Gastrocnemius medialis (tissue), 4 donors: ENCODE measurements around the gene SSX2IP.

Source experiments
- POLR2A ChIP-seq, 2 donors: fragments of 450-650 bp; IDR thresholded peaks; one replicate each; pipeline ENCODE4 v1.6.1; 2017; ENCODE audit warnings: antibody characterized with exemption in 2 of 2, mild to moderate bottlenecking in 2 of 2, moderate library complexity in 2 of 2
- TF ChIP-seq, protein P1 (sequence below), 5 experiments: fragments of 450-650 bp in 3 of 5; fragments of 200-600 bp in 2 of 5; sonication (generic) in 2 of 5; IDR thresholded peaks in 4 of 5; conservative IDR thresholded peaks in 1 of 5; 1 replicate in 4 of 5; 2 replicates in 1 of 5; pipeline ENCODE4 v1.5.1; 2016 to 2019; ENCODE audit warnings: antibody characterized with exemption in 5 of 5, mild to moderate bottlenecking in 3 of 5, moderate library complexity in 3 of 5

DNA sequence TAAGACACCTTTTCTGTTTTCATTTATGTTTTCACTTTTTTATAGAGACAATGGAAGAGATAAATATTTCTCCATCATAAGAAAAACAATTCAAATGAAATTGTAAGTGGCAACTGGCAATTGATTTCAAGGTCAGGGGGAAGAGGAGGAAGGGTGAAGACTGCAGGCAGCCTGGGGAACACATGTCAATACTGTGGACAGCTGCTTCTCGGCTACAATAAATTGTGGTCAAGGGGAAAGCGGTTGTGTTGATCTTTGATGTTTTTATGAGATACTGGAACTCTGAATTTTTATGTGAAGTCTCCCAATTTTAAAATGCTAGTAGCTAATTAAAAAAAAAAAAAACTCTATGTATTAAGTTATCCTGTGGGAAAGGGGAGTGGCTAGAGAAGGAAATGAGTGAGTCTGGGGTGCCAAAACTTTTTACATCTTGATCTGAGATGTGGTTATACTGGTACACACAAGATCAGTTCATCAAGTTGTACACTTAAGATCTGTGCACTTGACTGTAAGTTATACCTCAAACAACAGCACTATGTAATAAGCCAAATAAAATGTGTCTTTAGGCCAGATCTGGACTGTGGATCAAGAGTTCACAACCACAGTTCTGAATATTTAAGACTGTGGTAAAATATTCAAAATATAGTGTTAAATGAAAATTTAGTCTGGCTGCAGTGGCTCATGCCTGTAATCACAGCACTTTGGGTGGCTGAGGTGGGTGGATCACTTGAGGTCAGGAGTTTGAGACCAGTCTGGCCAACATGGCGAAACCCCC lies 18.0 kb downstream of the SSX2IP start:
- TF ChIP-seq, protein P1, sequence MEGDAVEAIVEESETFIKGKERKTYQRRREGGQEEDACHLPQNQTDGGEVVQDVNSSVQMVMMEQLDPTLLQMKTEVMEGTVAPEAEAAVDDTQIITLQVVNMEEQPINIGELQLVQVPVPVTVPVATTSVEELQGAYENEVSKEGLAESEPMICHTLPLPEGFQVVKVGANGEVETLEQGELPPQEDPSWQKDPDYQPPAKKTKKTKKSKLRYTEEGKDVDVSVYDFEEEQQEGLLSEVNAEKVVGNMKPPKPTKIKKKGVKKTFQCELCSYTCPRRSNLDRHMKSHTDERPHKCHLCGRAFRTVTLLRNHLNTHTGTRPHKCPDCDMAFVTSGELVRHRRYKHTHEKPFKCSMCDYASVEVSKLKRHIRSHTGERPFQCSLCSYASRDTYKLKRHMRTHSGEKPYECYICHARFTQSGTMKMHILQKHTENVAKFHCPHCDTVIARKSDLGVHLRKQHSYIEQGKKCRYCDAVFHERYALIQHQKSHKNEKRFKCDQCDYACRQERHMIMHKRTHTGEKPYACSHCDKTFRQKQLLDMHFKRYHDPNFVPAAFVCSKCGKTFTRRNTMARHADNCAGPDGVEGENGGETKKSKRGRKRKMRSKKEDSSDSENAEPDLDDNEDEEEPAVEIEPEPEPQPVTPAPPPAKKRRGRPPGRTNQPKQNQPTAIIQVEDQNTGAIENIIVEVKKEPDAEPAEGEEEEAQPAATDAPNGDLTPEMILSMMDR (IDR thresholded peaks at IDR 0.05 in 4 of 5, conservative IDR thresholded peaks at IDR 0.05 in 1 of 5): no peak
- no peak for TF ChIP-seq POLR2A (IDR thresholded peaks at IDR 0.05)
